ACC112 (cell line): ENCODE results near the gene INPP4A.

Experiments
- H2AFZ ChIP-seq: fragments of 200-600 bp; sonication (generic); one replicate; pipeline ENCODE4 v1.6.0; 2017; ENCODE audit warnings: antibody characterized with exemption, low read length; ENCODE audit not compliant: unreplicated experiment
- H3K27ac ChIP-seq: fragments of 200-600 bp; sonication (generic); 2 replicates; pipeline ENCODE4 v1.5.1; 2014; ENCODE audit warnings: low read depth, mild to moderate bottlenecking, antibody characterized with exemption, low read length, moderate library complexity
- H3K27me3 ChIP-seq: fragments of 200-600 bp; sonication (generic); 2 replicates; pipeline ENCODE4 v1.6.1; 2014; ENCODE audit warnings: mild to moderate bottlenecking, antibody characterized with exemption, low read length, moderate library complexity, mixed read lengths; ENCODE audit not compliant: insufficient read depth
- H3K36me3 ChIP-seq: fragments of 200-600 bp; sonication (generic); 2 replicates; pipeline ENCODE4 v1.6.1; 2016; ENCODE audit warnings: mild to moderate bottlenecking, antibody characterized with exemption, low read length, moderate library complexity, mixed read lengths; ENCODE audit not compliant: insufficient read depth
- H3K4me1 ChIP-seq: fragments of 200-600 bp; sonication (generic); one replicate; pipeline ENCODE4 v1.6.1; 2016; ENCODE audit warnings: low read length, mixed read lengths; ENCODE audit not compliant: insufficient read depth, unreplicated experiment, control insufficient read depth
- H3K4me3 ChIP-seq: fragments of 200-600 bp; sonication (generic); 2 replicates; pipeline ENCODE4 v1.5.1; 2014; ENCODE audit warnings: mild to moderate bottlenecking, low read depth, low read length
- H3K79me2 ChIP-seq: fragments of 200-600 bp; sonication (generic); one replicate; pipeline ENCODE4 v1.6.0; 2016; ENCODE audit warnings: low read length; ENCODE audit not compliant: control insufficient read depth, unreplicated experiment, insufficient read depth

Gene INPP4A

DNA sequence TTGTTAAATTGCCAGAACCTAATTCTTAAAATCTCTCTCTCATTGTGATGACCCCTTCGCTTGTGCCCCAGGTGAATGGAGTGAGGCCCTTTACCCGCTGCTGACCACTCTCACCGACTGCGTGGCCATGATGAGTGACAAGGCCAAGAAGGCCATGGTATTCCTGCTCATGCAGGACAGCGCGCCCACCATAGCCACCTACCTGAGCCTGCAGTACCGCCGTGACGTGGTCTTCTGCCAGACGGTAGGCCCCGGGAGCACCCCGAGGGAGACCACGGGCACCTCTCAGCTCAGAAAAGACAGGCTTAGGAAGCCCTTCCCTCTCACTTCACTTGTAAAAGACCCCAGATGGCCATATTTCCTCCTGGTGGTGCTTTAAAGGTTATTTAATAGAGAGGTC, 118.7 kb downstream of the INPP4A start:
- Histone ChIP-seq H3K79me2 (no peaks in the 10 kb centered on the region), H3K4me1 (peaks cover 14% of the 10 kb centered on the region), H3K27ac (no peak overlapping the region), H3K27me3 (no peaks in the 10 kb centered on the region), H3K4me3 (no peak overlapping the region), H2AFZ (no peak overlapping the region), H3K36me3 (no peaks in the 10 kb centered on the region)

DNA sequence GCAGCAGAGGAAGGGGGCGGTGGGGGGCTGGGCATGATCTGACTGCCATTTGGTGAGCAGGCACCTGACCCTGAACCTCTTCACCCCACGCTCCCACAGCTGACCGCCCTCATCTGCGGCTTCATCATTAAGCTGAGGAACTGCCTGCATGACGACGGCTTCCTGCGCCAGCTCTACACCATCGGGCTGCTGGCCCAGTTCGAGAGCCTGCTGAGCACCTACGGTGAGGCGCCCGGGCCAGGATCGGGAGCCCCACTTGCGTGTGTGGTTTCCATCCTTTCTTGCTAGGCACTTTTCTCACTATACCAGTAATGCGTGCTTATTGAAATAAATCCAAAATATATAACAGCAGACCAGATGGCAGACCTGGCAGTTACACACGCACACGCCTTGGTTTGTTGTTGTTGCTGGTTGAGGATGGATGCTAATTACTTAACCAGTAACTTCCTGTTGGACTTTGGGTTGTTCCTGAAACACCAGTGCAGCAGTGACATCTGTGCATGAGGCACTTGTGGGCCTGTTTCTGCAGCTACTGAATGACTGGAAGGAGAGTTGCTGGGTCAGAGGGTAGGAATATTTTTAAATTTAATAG, 120.0 kb downstream of the INPP4A start:
- no peaks in the 10 kb centered on the region for H3K27me3 ChIP-seq
- H3K4me1 ChIP-seq = peaks cover 11% of the 10 kb centered on the region
- H3K36me3 ChIP-seq = no peaks in the 10 kb centered on the region
- no peak overlapping the region for H2AFZ ChIP-seq
- H3K27ac ChIP-seq = no peak overlapping the region
- H3K4me3 ChIP-seq = no peak overlapping the region
- no peaks in the 10 kb centered on the region for H3K79me2 ChIP-seq

- no peak overlapping the region for H2AFZ ChIP-seq
- no peak overlapping the region for H3K27ac ChIP-seq
- H3K27me3 ChIP-seq = no peaks in the 10 kb centered on the region
- no peak overlapping the region for H3K4me3 ChIP-seq
- peaks cover 4% of the 10 kb centered on the region for H3K4me1 ChIP-seq
- no peaks in the 10 kb centered on the region for H3K36me3 ChIP-seq
- H3K79me2 ChIP-seq = no peaks in the 10 kb centered on the region
Observed at GRCh38 chr2:98565286-98565860, 120.7 kb downstream of the INPP4A start.

GRCh38 chr2:98565941-98566340, 121.3 kb downstream of the INPP4A start:
- no peak overlapping the region for H3K27ac ChIP-seq
- no peak overlapping the region for H3K4me3 ChIP-seq
- no peaks in the 10 kb centered on the region for H3K27me3 ChIP-seq
- H3K36me3 ChIP-seq = no peaks in the 10 kb centered on the region
- H2AFZ ChIP-seq = no peak overlapping the region
- H3K4me1 ChIP-seq = no peaks in the 10 kb centered on the region
- H3K79me2 ChIP-seq = no peaks in the 10 kb centered on the region

GRCh38 chr2:98568161-98568956, 123.7 kb downstream of the INPP4A start:
- no peaks in the 10 kb centered on the region for H3K79me2 ChIP-seq
- H3K27ac ChIP-seq = no peak overlapping the region
- no peaks in the 10 kb centered on the region for H3K36me3 ChIP-seq
- no peak overlapping the region for H3K4me3 ChIP-seq
- no peaks in the 10 kb centered on the region for H3K4me1 ChIP-seq
- H3K27me3 ChIP-seq = no peaks in the 10 kb centered on the region
- H2AFZ ChIP-seq = no peak overlapping the region

DNA sequence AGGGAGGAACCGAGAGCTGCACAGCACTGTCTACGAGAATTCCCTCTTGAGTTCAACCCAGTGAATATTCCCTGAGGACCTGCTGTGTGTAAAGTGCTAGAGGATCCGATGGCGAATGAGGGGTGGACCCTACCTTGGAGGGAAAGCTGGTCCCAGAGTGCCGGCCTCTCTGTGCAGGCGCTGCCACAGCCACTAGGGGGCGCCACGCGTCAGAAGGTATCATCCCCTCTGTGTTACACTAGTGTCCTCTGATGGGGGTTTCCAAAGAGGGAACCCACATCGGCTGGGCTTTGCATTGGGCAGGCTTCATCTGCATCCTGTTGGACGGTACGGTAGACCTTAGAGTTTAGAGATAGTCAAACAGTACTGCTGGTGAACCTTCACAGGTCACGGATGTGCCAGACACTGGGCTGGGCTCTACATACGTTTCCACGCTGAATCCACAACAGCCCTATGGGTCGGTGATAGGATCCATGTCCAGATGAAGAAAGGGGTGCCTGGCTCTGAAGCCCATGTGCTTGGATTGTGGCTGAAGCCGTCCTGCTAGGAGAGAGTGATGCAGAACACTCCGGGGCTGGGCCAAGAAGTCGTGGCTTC, 124.6 kb downstream of the INPP4A start:
- Histone ChIP-seq H3K27ac (no peak overlapping the region), H3K4me1 (no peaks in the 10 kb centered on the region), H3K4me3 (no peak overlapping the region), H3K79me2 (no peaks in the 10 kb centered on the region), H2AFZ (no peak overlapping the region), H3K36me3 (no peaks in the 10 kb centered on the region), H3K27me3 (no peaks in the 10 kb centered on the region)

- Histone ChIP-seq H3K27ac (no peak overlapping the region), H3K4me3 (no peak overlapping the region), H2AFZ (no peak overlapping the region), H3K36me3 (no peaks in the 10 kb centered on the region), H3K4me1 (no peaks in the 10 kb centered on the region), H3K79me2 (no peaks in the 10 kb centered on the region), H3K27me3 (no peaks in the 10 kb centered on the region)
Observed at GRCh38 chr2:98569915-98570314, 125.3 kb downstream of the INPP4A start.

- no peak overlapping the region for H3K4me3 ChIP-seq
- no peaks in the 10 kb centered on the region for H3K4me1 ChIP-seq
- no peaks in the 10 kb centered on the region for H3K36me3 ChIP-seq
- no peak overlapping the region for H2AFZ ChIP-seq
- no peaks in the 10 kb centered on the region for H3K79me2 ChIP-seq
- H3K27ac ChIP-seq = no peak overlapping the region
- no peaks in the 10 kb centered on the region for H3K27me3 ChIP-seq
Observed at GRCh38 chr2:98570356-98570755, 125.7 kb downstream of the INPP4A start.

- Histone ChIP-seq H3K4me3 (no peak overlapping the region), H3K36me3 (no peaks in the 10 kb centered on the region), H3K27me3 (no peaks in the 10 kb centered on the region), H3K27ac (no peak overlapping the region), H3K79me2 (no peaks in the 10 kb centered on the region), H2AFZ (no peak overlapping the region), H3K4me1 (no peaks in the 10 kb centered on the region)
Observed at GRCh38 chr2:98571121-98571701, 126.6 kb downstream of the INPP4A start.

DNA sequence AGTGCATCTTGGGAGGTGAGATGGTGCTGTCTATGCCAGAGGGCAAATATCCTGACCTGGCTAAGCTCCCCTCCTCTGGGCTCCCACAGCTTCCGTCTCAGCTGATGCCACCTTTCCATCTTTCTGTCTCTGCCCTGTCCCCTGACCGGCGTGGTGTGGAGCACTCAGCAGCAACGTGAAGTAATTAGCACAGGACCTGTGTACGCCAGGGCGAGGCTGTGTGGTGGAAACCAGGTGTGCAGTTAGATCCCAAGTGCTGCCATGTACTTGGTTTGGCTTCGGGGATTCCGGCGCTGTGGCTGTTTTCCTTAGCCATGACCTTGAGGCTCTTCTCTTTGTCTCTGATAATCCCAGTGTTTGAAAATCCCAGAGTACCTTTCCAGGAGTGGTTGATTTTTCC, 127.1 kb downstream of the INPP4A start:
- Histone ChIP-seq H3K27ac (no peak overlapping the region), H3K27me3 (no peaks in the 10 kb centered on the region), H2AFZ (no peak overlapping the region), H3K36me3 (no peaks in the 10 kb centered on the region), H3K4me1 (no peaks in the 10 kb centered on the region), H3K4me3 (no peak overlapping the region), H3K79me2 (no peaks in the 10 kb centered on the region)
